ENCODE results near the gene CD200R1L.

DNA sequence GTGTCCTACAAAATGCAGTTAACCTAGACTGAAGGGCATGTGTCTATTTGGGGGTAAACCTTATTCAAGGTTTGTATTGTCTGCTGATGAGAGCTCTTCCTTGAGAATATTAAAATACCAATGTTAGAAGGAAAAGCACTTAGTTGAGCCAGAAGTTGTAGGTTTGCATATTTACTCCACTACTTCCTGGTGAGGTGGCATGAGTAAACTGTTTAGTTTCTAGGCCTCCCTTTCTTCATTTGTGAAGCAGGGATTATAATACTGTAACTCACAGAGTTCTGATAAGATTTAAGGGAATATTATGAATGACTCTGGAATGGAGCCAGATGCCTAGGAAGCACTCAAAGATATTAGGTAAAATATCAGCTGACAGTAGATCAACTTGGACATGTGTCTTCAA lies 46.7 kb downstream of the CD200R1L start:
- TF ChIP-seq, protein P1, sequence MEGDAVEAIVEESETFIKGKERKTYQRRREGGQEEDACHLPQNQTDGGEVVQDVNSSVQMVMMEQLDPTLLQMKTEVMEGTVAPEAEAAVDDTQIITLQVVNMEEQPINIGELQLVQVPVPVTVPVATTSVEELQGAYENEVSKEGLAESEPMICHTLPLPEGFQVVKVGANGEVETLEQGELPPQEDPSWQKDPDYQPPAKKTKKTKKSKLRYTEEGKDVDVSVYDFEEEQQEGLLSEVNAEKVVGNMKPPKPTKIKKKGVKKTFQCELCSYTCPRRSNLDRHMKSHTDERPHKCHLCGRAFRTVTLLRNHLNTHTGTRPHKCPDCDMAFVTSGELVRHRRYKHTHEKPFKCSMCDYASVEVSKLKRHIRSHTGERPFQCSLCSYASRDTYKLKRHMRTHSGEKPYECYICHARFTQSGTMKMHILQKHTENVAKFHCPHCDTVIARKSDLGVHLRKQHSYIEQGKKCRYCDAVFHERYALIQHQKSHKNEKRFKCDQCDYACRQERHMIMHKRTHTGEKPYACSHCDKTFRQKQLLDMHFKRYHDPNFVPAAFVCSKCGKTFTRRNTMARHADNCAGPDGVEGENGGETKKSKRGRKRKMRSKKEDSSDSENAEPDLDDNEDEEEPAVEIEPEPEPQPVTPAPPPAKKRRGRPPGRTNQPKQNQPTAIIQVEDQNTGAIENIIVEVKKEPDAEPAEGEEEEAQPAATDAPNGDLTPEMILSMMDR (IDR thresholded peaks at IDR 0.05 in 2 of 3, conservative IDR thresholded peaks at IDR 0.05 in 1 of 3; ENCODE audit: insufficient read depth in 2 of 3, low read depth in 1 of 3, low read length in 3 of 3): no peak
- TF ChIP-seq EP300 (IDR thresholded peaks at IDR 0.05; ENCODE audit: low read length): no peak
- no peak for TF ChIP-seq POLR2AphosphoS5 (IDR thresholded peaks at IDR 0.05; ENCODE audit: control insufficient read depth, insufficient read depth, low read depth, low read length)
- TF ChIP-seq, protein P2, sequence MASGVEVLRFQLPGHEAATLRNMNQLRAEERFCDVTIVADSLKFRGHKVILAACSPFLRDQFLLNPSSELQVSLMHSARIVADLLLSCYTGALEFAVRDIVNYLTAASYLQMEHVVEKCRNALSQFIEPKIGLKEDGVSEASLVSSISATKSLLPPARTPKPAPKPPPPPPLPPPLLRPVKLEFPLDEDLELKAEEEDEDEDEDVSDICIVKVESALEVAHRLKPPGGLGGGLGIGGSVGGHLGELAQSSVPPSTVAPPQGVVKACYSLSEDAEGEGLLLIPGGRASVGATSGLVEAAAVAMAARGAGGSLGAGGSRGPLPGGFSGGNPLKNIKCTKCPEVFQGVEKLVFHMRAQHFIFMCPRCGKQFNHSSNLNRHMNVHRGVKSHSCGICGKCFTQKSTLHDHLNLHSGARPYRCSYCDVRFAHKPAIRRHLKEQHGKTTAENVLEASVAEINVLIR (CRISPR knock-in tag; IDR thresholded peaks at IDR 0.05): no peak
- TF ChIP-seq, protein P3, sequence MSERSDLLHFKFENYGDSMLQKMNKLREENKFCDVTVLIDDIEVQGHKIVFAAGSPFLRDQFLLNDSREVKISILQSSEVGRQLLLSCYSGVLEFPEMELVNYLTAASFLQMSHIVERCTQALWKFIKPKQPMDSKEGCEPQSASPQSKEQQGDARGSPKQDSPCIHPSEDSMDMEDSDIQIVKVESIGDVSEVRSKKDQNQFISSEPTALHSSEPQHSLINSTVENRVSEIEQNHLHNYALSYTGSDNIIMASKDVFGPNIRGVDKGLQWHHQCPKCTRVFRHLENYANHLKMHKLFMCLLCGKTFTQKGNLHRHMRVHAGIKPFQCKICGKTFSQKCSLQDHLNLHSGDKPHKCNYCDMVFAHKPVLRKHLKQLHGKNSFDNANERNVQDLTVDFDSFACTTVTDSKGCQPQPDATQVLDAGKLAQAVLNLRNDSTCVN (CRISPR knock-in tag; IDR thresholded peaks at IDR 0.05): no peak
